DMS114 treated with DMSO at 0.1 percent for 48 hours (cell line): ENCODE measurements around the gene HDHD3.
A peak's percentile ranks its signal among the peaks of the same experiment; 100 is the strongest.

Experiments used
- DNase-seq: peaks from one replicate; lab custom pipeline; 2025; ENCODE audit not compliant: unreplicated experiment; lab: John Stamatoyannopoulos, UW

The HDHD3 gene

GRCh38 chr9:113340011-113340699 lies 36.6 kb downstream of the HDHD3 start, which contains the start of gene WDR31:
WDR31 (minus strand) TSS chr9:113340275; CDS start chr9:113332022, 8,253 bp downstream.
- DNase-seq, result peak; percentile 65

- DNase-seq, result no peak
Measured at GRCh38 chr9:113337714-113338113, 39.1 kb downstream of the HDHD3 start.

- DNase-seq, result no peak
Measured at GRCh38 chr9:113331780-113332179, 45.0 kb downstream of the HDHD3 start.

- no peak for DNase-seq
Measured at GRCh38 chr9:113328045-113328782, 48.6 kb downstream of the HDHD3 start.

- DNase-seq, result no peak
Measured at GRCh38 chr9:113326230-113326629, 50.6 kb downstream of the HDHD3 start.
